MG63 (cell line): ENCODE results near the gene SHE. TPM values are rescaled to one million over a fixed set of nuclear protein-coding genes. Genes with fewer than 3 reads are reported as not detected.
"Not testable (repeated sequence)": the region's sequence is repeated elsewhere in the genome, so short reads cannot be mapped to it uniquely, and the experiment has no call there.

Experiments
- DNase-seq: peaks from one replicate; pipeline ENCODE4 v3.0.0-alpha.2; 2020
- H3K27me3 ChIP-seq: fragments of 250-450 bp; sonication (Bioruptor Pico); 2 replicates; pipeline ENCODE4 v1.5.1; 2020; ENCODE audit warnings: mild to moderate bottlenecking, moderate library complexity
- H3K36me3 ChIP-seq: fragments of 250-450 bp; sonication (Bioruptor Pico); 2 replicates; pipeline ENCODE4 v1.5.1; 2020; ENCODE audit warnings: mild to moderate bottlenecking, moderate library complexity
- H3K4me3 ChIP-seq: fragments of 250-450 bp; sonication (Bioruptor Pico); 2 replicates; pipeline ENCODE4 v1.5.1; 2020; ENCODE audit warnings: mild to moderate bottlenecking, moderate library complexity
- H3K9me3 ChIP-seq: fragments of 250-450 bp; sonication (Bioruptor Pico); 2 replicates; pipeline ENCODE4 v1.5.1; 2020; ENCODE audit warnings: mild to moderate bottlenecking, moderate library complexity
- total RNA-seq: library from RNA; depleted of rRNA; stranded (reverse); fragments of >200 nt; shearing (Covaris generic); gene quantifications from 2 replicates; pipeline ENCODE4 v1.2.3, GENCODE V29; 2014; ENCODE audit warnings: low replicate concordance; rRNA removed

Gene SHE
- not detected in 2 replicates for total RNA-seq

DNA sequence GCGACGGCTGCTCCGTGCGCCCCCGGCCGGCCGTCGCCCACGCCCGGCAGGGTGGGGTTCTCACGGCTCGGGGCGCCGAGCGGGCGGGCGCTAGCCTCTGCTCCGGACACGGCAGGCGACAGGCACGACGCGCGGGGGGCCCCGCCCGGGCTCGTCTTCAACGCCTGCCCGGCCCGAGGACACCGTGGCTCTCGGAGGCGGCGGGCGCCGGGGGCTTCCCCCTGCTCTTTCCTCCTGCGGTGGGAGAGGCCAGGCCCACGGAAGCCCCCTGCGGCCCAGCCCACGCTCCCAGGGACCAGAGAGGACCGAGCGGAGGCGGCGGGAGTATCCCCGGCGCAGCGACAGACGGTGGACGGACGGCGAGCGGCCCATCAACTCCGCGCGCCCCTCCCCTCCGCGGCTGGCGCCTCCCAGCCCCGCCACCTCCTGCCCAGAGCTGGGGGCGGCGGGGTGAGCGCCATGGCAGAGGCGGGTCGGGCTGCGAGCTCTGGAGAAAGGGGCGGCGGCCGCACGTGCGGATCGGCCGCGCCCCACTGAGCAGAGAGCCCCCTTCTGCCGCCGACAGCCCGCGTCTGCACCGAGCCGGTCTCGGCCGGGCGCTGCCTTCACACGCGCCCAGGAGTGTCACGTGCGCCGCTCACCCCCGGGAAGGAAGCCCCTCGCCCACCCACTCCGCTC, at the start of gene SHE, which contains the start of gene TDRD10:
TSS of gene SHE (minus strand) at position 347 of the 678 bp plus-strand sequence. CDS start 386 bp downstream, outside the sequence.
TSS of gene TDRD10 (plus strand) at position 154 of the 678 bp plus-strand sequence. CDS start 4,685 bp downstream, outside the sequence.
- Histone ChIP-seq H3K9me3 (no peaks in the 10 kb centered on the region), H3K36me3 (no peaks in the 10 kb centered on the region), H3K27me3 (peaks cover 72% of the 10 kb centered on the region), H3K4me3 (no peak within 1 kb of the TSS)
- no peak for DNase-seq

GRCh38 chr1:154551474-154551873, 49.3 kb upstream of the SHE start:
- Histone ChIP-seq H3K36me3 (peaks cover 70% of the 10 kb centered on the region), H3K9me3 (no peaks in the 10 kb centered on the region), H3K27me3 (no peaks in the 10 kb centered on the region), H3K4me3 (no peak overlapping the region)
- DNase-seq: no peak

- Histone ChIP-seq H3K9me3 (no peaks in the 10 kb centered on the region), H3K4me3 (no peak overlapping the region), H3K27me3 (no peaks in the 10 kb centered on the region), H3K36me3 (peaks cover 65% of the 10 kb centered on the region)
- no peak for DNase-seq
Measured at GRCh38 chr1:154550657-154551056, 48.4 kb upstream of the SHE start.

- Histone ChIP-seq H3K36me3 (peaks cover 59% of the 10 kb centered on the region), H3K27me3 (no peaks in the 10 kb centered on the region), H3K4me3 (no peak overlapping the region), H3K9me3 (no peaks in the 10 kb centered on the region)
- DNase-seq: no peak
Measured at GRCh38 chr1:154550070-154550469, 47.9 kb upstream of the SHE start.

DNA sequence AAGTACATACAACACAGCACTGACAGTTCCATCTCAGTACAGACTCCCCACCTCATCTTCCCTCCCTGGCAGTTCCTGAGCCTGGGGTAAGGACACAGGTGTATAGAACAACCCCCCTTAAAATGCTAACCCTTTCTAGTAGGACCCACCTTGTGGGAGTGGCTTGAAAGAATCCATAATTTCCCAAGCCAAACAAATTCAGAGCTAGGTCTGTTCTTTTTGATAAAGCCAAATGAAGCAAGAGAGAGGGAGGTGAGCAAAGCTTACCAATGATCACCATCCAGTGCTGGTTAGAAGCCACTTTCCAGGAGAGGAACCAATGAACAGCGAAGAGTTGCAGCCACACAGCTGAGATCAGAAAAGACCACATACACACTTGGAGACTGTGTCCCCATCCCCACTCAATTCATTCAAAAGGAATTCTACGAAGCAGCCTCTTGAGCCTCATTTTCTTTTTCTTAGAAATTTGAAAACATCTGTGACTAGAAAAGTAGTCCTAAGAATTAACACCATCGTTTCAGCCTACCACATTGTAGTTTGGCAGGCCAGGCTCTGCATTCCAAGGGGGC, 47.1 kb upstream of the SHE start:
- H3K36me3 ChIP-seq: peaks cover 52% of the 10 kb centered on the region
- H3K9me3 ChIP-seq: no peaks in the 10 kb centered on the region
- DNase-seq: no peak
- no peak overlapping the region for H3K4me3 ChIP-seq
- no peaks in the 10 kb centered on the region for H3K27me3 ChIP-seq

DNA sequence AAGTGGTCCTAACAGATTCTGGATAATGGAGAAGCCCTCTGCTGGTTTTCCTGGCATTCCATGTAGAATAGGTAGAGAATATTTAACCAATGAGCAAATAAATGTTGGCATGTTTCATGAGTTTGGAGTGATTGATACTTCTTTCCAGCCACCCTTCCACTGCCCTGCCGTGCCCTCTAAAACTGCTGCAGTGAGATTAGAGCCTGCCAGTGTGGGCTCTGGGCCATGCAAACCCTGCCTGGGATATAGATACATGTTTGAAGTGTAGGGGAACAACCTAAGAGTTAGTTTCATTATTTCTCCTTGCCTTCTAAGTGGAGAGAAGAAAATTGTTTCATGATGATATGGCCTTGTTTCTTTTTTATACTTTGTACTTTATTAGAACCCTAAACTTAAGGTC, 45.8 kb upstream of the SHE start:
- H3K4me3 ChIP-seq: no peak overlapping the region
- no peak for DNase-seq
- no peaks in the 10 kb centered on the region for H3K9me3 ChIP-seq
- no peaks in the 10 kb centered on the region for H3K27me3 ChIP-seq
- H3K36me3 ChIP-seq: peaks cover 39% of the 10 kb centered on the region

GRCh38 chr1:154547105-154547732, 45.0 kb upstream of the SHE start:
- no peak overlapping the region for H3K4me3 ChIP-seq
- peaks cover 1% of the 10 kb centered on the region; the same call in 1 of the 2 replicates for H3K27me3 ChIP-seq
- peaks cover 31% of the 10 kb centered on the region for H3K36me3 ChIP-seq
- no peak for DNase-seq
- no peaks in the 10 kb centered on the region for H3K9me3 ChIP-seq

DNA sequence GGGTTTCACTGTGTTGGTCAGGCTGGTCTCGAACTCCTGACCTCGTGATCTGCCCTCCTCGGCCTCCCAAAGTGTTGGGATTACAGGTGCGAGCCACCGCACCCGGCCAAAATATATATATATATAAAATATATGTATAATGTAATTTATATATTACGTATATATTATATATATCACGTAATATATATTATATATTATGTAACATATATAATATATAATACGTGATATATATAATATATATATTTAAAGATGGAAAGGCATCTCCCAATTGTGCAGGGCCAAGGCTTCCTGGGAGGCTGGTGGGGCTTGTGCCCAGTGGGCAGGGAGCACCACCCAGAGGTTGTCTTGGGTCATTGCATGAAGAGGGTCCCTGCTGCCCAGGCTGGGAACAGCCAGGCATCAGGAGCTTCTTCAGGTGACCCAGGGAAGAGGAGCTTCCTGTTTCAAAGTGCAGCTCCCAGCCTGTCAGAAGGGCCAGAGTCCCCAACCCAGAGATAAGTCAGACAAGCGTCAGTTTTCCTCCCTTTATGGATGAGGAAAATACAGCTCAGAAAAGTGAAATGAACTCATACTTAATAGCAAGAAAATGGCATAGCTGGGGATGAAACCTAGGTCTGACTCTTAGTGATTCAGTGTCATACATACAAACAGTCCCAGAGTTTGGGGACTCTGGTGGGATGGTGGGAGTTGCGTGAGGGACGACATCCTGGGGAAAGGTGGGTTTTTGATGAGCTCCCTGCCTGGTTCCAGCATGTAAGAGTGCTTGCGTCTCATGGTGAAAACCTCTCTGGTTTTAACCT, 44.3 kb upstream of the SHE start:
- peaks cover 7% of the 10 kb centered on the region; the same call in 1 of the 2 replicates for H3K27me3 ChIP-seq
- no peaks in the 10 kb centered on the region for H3K9me3 ChIP-seq
- no peak overlapping the region for H3K4me3 ChIP-seq
- H3K36me3 ChIP-seq: peaks cover 23% of the 10 kb centered on the region
- peak; percentile 61 for DNase-seq

- Histone ChIP-seq H3K4me3 (no peak overlapping the region), H3K36me3 (no peaks in the 10 kb centered on the region), H3K9me3 (no peaks in the 10 kb centered on the region), H3K27me3 (peaks cover 45% of the 10 kb centered on the region)
- no peak for DNase-seq
Measured at GRCh38 chr1:154541231-154541630, 39.0 kb upstream of the SHE start.

DNA sequence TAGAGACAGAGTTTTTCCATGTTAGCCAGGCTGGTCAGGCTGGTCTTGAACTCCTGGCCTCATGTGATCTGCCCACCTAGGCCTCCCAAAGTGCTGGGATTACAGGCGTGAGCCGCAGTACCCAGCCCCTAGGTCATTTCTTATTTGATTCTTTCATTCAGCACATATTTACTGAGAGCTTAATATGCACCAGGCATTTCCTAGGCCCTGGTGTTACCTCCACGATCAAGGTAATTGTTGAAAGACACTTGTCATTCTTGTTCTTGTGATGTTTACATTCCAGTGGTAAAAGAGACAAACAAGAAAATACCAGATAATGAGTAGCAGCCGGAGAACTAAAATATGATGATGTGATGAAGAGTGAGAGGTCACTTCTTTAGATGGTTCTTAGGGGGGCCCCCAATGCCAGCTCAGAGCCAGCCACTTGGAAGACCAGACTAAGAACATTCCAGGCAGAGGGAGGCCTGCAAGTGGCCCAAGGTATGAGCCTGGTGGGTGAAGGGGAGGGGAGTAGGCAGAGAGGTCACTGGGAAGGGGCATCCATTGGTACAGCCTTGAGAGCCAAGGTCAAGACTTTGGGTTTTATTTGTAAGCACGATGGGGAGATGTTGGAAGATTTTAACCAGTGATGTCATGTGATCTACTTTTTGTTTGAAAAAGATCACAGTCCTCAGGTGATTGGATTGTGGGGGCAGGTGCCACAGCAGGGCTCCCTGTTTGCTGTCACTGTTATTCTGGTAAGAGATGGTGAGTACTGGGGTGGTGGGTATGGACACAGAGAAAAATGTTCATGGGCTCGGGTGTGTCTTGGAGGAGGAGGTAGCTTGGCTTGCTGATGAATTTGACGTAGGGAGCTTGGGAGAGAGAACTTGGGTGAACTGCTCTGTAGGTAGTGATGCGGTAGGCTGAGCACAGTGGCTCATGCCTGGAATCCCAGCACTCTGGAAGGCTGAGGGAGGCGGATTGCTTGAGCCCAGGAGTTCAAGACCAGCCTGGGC, 37.6 kb upstream of the SHE start:
- Histone ChIP-seq H3K27me3 (peaks cover 55% of the 10 kb centered on the region), H3K36me3 (no peaks in the 10 kb centered on the region), H3K4me3 (no peak overlapping the region), H3K9me3 (peaks cover 5% of the 10 kb centered on the region)
- no peak for DNase-seq

GRCh38 chr1:154536570-154536969, 34.4 kb upstream of the SHE start:
- Histone ChIP-seq H3K4me3 (no peak overlapping the region), H3K27me3 (peaks cover 48% of the 10 kb centered on the region), H3K36me3 (no peaks in the 10 kb centered on the region), H3K9me3 (peaks cover 5% of the 10 kb centered on the region)
- DNase-seq: no peak

DNA sequence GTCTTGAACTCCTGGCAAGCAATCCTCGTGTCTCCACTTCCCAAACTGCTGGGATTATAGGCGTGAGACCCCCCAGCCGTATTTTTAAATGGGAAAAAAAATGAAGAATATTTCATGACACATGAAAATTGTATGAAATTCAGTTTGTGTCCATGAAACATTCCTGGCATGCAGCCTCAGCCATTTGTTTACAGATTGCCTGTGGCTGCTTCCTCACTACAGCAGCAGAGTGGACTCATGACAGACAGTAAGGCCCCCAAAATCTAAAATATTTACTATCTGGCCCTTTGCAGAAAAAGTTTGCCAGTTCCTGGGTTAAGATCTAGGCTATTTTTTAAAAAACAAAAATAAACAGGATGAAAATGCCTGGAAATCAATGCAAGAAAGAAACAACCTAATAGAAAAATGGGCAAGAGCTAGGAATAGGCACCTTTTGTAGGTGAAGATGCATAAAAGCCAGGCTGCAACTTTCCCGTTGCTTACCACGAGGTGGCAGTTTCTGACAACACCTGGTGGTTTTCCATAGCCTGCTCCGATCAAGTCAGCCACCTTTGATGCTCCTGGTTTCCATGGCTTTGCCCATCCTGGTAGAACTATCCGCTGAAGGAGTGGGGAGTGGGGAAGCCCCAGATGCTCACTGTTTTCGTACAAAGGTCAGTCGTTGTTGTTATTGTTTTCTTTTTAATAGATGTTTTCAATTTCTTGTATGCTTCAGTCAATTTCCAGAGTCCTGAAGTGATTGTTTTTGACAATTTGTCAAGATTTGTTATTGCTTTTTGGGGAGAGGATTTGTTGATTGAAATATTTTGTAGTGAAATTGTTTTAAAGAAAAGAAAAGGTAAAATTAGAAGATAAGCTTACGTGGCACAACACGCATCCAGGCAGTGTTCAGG, 32.0 kb upstream of the SHE start:
- peaks cover 35% of the 10 kb centered on the region for H3K27me3 ChIP-seq
- H3K9me3 ChIP-seq: peaks cover 5% of the 10 kb centered on the region
- H3K36me3 ChIP-seq: no peaks in the 10 kb centered on the region
- peak; percentile 12 for DNase-seq
- no peak overlapping the region for H3K4me3 ChIP-seq

GRCh38 chr1:154531950-154532349, 29.7 kb upstream of the SHE start:
- not testable (repeated sequence) for DNase-seq, H3K36me3 ChIP-seq, H3K9me3 ChIP-seq, H3K4me3 ChIP-seq
- H3K27me3 ChIP-seq: peaks cover 17% of the 10 kb centered on the region

- no peaks in the 10 kb centered on the region; the same call in 1 of the 2 replicates for H3K27me3 ChIP-seq
- no peaks in the 10 kb centered on the region for H3K36me3 ChIP-seq
- H3K9me3 ChIP-seq: no peaks in the 10 kb centered on the region
- no peak overlapping the region for H3K4me3 ChIP-seq
- DNase-seq: no peak
Measured at GRCh38 chr1:154529308-154529707, 27.1 kb upstream of the SHE start.

GRCh38 chr1:154527192-154527591, 25.0 kb upstream of the SHE start:
- Histone ChIP-seq H3K36me3 (no peaks in the 10 kb centered on the region), H3K9me3 (peaks cover 7% of the 10 kb centered on the region; the same call in 1 of the 2 replicates), H3K27me3 (no peaks in the 10 kb centered on the region; the same call in 1 of the 2 replicates), H3K4me3 (no peak overlapping the region)
- no peak for DNase-seq
